DMS53 treated with DMSO at 0.1 percent for 48 hours (cell line): Measurements from ENCODE around the gene CNPY4.
"Not testable (repeated sequence)": the region's sequence is repeated elsewhere in the genome, so short reads cannot be mapped to it uniquely, and the experiment has no call there.

Experiments
- DNase-seq: peaks from one replicate; lab custom pipeline; 2025; ENCODE audit not compliant: unreplicated experiment; lab: John Stamatoyannopoulos, UW

CNPY4 gene

DNA sequence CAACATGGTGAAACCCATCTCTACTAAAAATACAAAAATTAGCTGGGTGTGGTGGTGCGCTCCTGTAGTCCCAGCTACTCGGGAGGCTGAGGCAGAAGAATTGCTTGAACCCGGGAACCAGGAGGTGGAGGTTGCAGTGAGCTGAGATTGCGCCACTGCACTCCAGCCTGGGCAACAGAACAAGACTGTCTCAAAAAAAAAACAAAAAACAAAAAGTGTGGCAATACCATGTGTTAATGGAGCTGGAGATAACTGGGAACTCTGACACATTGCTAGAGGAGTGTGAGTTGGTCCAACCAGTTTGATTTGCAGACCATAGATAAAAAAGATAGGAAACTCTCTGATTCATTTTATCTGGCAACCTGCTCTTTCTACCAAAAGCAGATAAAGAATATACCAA lies 26.9 kb downstream of the CNPY4 start:
- DNase-seq = not testable (repeated sequence)

DNA sequence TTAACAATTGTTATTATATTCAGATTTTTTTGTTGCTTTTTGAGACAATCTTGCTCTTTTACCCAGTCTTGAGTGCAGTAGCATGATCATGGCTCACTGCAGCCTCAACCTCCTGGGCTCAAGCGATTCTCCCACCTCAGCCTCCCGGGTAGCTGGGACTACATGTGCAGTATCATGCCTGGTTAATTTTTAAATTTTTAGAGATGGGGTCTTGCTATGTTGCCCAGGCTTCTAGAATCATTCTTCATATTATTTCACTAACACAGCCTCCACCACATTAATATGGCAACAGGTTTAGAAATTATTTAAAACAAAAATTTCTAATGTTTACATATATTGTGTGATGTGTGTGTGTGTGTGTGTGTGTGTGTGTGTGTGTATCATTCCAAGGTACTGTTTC lies 27.8 kb downstream of the CNPY4 start:
- no peak for DNase-seq

DNA sequence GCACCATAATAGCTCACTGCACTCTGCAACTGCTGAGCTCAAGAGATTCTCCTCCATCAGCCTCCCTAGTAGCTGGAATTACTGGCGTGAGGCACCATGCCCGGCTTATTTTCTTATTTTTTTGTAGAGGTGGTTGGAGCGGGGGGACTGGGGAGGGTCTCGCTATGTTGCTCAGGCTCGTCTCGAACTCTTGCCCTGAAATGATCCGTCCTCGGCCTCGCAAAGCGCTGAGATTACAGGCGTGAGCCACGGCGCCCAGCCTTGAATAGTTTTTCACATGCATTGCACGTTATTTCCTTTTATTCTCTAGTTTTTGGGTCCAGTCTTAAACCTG lies 28.8 kb downstream of the CNPY4 start:
- DNase-seq = no peak

DNA sequence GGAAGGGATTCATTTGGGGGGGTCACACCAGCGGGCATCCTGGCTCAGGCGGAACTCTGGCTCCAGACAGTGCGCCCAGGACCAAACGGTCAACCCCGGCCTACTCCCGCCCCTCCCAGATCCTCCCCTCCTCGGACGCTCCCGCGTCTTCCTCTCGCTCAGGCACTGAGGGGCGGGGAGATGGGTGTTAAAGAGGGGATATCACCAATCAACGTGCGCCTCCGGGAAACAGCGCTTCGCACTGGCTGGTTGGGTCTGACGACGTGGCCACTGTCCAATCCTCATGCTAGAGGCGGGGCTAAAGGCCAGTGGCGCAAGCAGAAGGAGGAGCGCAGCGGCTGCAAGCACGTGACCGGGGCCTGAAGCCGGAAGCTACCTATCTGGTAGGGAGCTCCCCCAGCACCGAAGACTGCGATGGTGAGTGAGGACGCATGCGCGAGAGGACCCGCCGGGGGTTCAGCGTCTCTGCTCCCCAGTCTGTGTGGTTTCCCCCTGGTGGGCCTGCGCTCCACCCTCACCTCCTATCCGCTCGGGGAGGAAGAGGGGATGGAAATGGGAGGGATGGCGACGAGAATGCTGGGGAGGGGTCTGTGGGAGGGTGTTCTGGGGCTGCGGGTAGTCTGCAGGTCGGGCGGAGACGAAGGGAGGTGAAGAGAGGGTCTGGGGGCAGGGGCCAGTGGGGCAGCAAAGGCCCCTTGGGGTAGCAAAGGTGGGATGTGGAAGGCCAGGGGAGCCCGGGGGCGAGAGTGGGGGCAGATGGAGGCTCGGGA lies 29.3 kb downstream of the CNPY4 start, which contains the start of gene LAMTOR4:
TSS of gene LAMTOR4 (plus strand) at position 360 of the 770 bp plus-strand sequence. CDS start at position 415, 55 bp downstream.
- DNase-seq = peak; percentile 99

DNA sequence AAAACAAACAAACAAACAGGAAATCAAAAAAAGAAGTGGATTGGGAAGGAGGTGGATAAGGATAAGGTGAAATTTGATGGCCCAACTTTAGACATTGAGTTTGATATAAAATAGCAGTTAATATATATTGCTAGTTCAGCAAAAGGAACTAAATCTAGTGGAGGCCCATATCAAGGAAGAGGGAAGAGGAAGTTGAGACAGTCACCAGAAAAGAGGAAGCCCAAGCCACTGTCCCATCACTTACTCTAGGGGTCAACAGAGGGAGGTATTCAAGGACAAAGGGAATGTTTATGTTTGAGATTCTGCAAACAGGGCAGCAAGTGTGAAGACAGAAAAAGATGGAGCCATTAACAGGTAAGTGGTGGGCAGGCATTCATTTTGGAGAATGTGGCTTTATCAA lies 33.0 kb downstream of the CNPY4 start:
- DNase-seq = no peak

DNA sequence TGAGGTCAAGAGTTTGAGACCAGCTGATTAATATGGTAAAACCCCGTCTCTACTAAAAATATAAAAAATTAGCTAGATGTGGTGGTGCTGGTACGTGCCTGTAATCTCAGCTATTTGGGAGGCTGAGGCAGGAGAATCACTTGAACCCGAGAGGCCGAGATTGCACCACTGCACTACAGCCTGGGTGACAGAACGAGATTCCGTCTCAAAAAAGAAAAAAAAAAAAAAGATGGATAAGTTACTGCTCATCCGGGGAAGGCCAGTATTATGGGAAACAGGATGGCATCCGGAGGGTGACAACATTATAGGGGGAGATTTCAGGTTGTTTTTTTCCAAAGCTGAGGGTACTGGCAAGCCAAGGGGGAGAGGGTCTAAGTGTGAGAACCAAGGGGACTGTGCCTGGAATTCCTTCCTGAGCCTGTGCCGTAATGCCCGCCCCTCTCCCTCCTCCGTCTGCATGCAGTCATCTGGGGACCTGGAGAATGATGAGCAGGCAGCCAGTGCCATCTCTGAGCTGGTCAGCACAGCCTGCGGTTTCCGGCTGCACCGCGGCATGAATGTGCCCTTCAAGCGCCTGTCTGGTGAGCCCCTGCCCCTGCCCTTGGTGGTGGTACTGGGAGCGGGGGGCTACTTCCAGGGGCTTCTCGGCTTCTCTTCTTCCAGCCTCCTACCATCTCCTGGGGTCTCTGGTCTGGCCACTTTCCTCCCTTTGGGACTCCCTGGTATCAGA lies 33.7 kb downstream of the CNPY4 start:
- no peak for DNase-seq

DNA sequence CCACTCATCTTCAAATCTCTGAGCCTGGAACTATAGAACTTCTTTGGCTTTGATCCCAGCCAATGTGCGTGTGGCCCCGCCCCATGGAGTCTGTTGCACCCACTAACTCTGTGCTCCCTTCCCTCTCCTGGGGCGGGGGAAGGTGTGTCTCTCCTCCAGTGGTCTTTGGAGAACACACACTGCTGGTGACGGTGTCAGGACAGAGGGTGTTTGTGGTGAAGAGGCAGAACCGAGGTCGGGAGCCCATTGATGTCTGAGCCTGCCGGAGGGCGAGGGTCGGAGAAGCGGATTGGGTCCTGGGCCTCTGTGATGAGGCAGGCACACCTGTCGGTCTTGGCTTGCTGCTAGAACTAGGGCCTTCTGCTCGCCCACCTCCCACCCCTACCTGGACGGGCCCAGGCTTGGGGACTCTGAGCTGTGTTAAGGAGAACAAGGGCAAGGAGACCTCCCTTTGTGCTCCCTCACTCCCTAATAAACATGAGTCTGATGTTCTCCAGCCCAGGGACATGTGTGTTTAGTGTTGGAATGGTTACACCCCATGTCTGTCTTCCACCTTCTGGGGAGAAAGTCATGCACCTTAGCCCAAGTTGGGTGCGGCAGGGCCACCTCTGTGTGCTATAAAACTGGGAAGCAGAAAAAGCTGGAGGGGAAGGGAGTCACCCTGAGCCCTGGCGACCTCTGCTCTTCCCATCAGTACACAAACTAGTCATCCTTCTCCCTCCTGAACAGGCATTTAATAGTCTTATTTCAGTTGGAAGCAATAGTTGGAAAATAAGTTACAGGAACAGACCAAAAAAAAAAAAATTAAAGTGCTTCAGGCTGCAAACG lies 34.5 kb downstream of the CNPY4 start:
- no peak for DNase-seq

DNA sequence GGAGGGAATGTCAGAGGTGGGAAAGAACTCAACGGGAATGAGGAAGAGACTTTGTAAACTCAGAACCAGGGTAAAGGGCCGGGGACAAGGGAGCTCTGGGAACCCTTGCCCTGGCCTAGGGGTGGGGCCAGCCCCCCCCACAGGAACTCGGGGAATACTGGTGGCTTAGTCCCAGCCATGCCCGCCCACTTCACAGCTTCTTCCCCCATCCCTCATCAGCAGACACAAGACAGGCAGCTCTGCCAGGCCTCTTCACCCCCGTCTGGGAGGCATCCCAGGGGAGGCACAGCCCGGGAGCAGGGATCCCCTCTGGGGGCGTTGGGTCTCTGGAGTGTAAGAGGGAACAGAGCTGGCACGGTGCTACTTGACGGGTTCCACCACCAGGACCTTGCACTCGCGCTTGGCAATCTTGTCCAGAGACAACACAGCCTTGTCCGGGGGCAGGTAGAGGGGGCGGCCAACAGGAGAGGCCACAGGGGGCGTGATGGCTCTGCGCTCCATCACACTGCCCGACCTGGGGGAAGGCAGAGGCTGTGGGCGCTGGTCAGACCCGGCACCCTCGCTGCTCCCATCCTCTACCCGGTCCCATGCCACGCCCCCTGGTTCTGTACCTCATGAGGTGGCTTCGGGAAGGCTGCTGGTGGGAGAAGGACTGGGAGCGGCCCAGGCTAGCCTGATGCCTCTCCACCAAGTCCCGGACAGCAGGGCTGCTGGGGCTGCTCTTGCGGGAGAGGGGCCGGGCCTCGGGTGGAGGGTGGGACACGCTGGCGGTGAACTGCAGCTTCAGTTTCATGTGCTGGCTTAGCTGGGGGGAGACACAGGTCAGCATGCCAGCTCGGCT lies 35.4 kb downstream of the CNPY4 start:
- no peak for DNase-seq

DNA sequence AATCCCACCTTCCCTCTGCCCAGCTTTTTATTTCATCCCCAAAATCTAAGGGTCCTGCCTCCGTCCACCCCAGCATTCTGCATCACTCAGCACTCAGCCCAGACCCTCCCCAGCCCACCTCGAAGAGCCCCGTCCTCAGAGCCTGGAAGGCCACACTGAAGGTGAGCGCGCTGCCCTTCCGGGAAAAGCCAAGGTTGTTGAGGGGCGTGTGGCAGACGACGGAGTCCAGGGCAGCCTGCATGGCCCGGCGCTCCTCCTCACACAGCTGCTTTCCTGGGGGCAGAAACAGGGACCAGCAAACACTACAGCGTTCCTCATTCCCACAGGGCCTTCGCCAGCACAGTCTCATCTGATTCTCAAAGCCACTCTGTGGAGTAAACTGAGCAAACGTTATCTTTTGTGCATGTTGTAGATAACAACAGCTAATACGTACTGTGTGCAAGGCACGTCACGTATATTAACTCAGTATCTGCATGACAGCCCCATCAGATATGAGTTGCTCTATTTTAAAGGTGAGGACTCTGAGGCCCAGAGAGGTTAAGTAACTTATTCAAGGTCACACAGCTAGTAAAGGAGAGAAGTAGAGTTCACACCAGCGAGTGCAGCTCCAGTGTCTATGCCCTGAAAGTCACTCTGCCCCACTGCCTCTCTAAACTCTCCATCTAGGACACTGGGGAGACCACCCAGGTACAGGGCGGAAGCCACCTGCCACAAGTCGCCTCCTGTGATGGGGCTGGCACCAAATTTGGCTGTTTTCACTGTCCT lies 36.3 kb downstream of the CNPY4 start:
- DNase-seq = no peak

DNA sequence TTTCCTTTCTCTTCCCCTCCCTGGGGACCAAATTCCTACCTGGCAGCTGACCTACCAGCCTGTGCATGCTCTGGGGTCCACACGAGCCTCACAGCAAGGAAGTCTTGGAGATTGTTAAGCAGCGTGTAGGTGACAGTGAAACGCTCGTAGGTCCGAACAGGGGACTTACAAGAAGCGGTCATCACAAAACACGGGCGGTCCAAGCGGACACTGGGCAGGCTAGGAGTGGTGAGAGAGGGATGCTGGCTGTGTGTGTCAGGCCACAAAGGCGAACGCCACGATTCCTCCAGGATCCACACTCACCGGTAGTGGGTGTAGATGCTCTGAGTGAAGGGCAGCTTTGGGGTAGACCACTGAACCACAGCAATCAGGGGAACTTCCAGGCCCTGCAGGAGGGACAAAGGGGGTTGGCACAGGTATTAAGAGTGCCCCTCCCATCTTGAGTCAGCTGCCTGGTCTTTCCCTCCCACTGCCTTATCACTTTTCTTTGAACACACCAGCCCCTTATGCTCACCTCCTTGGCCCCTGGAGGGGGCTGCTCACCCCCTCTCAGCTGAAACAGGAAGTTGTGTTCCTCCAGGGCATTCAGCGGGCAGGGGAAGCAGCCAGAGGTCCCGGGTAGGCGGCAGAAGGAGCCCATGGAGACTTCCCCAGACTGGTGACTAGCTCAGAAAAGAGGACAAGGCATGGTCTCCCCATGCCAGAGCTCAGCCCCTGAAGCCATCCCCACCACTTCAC lies 37.1 kb downstream of the CNPY4 start:
- DNase-seq = no peak

DNA sequence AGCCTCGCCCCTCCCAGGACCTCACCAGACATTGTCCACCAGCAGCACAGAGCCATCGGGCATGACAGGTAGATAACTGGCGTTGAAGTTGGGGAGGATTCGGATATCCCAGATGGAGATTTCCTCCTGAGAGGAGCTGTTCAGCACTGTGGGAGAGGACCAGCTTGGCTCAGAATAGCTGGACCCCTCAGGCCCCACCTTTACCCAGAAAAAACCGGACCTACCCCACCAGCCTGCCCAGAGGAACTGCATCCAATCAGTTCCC lies 37.6 kb downstream of the CNPY4 start:
- DNase-seq = no peak

DNA sequence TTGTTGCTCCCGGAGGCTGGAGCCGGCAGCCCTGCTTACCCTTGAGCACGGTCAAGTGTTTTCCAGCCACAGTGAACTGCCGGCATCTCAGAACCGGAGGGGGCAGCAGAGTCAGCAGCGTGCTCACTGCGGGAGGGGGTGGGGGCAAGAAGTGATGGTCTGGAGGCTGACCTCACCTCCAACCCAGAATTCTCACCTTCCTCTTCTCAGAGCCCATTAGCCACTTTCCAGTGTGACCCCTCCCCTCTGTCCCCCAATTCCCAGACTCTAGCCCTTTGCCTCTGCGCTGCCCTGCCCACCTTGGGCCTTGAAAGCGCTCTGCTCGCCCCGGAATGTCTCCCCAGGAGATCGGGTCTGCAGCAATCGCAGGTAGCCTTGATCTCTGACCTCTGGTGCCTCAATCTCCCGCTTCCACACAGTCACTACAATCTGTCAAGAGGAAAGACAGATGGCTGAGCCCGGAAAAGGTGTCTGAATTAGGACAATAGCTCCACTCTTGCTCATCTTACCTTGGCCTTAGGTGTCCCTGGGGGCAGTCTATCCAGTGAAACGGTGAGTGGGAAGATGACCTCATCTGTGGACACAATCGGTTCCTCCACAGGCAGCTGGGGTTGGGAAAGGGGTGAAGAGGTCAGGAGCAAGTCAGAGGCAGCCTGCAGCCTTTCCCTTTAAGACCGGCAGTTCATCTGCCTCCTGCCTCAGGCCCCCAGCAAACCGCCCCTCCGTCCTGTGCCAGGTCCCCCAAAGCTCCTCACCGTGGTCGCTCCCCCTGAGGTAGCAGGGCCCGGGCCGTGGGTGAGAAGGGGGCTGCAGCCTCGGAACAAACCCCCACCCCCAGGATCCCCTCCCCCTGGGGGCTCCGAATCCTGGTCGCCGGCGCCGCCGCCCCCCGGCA lies 38.1 kb downstream of the CNPY4 start:
- peak; percentile 93 for DNase-seq

DNA sequence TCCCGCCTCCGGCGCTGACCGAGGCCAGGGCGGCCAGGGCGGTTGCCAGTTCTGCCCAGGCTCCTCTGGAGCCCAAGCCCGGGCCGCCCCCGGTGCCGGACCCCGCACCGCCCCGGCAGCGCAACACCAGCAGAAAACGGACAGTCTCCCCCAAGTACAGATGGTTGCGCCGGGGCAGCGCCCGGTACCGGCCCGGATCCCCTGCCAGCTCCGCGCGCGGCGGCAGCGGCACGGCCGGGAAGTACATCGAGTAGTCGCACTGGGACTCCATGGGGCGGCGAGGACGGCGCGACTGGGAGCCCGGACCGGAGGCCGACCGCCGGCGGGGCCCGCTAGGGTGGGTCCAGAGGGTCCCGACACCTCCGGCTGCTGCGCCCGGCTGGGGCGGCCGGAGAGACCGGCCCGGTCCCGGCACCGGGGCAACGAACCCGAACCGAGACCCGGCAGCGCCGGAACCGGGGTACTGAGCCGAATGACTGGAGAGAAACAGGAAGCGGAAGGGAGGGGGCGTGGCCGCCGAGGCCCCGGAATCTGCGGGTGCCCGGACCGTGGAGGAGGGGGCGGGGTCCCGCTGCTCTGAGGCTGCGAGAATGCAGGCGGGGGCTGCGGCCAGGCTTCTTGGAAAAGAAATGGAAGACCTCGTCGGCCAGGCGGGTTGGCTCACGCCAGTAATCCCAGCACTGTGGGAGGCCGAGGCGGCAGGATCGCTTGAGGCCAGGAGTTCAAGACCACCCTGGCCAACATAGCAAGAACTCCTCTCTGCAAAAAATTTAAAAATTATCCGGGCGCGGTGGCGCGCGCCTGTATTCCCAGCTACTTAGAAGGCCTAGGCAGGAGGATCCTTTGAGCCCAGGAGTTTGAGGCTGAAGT lies 39.0 kb downstream of the CNPY4 start, which contains the start of gene TRAPPC14:
TSS of gene TRAPPC14 (minus strand) at position 495 of the 870 bp plus-strand sequence. CDS start at position 271, 224 bp downstream.
- peak; percentile 82 for DNase-seq

DNA sequence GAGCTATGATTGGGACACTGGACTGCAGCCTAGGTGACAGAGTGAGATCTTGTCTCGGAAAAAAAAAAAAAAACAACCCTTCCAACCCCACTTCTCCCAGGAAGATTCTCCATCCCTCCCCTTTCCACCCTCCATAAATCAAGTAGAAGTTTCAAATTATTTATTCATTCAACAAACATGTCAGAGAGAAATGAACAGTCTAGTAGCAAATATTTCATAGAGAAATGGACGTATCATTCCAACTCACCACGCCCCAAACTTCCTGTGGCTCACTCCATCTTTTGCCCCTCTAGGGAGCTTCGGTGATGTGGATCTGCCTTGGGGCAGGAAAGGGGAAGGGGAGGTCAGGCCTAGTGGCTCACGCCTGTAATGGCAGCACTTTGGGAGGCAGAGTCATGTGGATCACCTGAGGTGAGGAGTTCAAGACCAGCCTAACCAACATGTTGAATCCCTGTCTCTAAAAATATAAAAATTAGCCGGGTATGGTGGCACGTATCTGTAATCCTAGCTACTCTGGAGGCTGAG lies 39.7 kb downstream of the CNPY4 start:
- no peak for DNase-seq

DNA sequence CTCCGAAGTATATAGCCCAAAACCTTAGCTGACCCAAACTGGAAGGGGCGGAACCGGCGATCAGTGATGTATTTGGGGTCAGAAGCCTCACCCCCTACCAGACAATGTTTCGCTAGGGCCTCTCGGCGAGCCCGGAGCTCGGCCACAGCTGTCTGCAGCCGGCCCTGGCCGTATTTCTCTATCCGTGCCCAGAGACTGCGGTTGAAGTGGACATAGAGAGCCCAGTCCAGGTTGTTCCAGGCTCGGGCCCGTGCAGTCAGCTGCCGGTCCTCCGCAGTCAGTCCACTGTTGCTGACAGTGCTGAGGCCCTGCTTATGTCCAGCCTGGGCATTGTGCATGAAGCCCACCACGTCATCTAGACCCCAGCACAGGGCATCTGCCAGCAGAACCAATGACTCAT lies 40.6 kb downstream of the CNPY4 start:
- DNase-seq = no peak

DNA sequence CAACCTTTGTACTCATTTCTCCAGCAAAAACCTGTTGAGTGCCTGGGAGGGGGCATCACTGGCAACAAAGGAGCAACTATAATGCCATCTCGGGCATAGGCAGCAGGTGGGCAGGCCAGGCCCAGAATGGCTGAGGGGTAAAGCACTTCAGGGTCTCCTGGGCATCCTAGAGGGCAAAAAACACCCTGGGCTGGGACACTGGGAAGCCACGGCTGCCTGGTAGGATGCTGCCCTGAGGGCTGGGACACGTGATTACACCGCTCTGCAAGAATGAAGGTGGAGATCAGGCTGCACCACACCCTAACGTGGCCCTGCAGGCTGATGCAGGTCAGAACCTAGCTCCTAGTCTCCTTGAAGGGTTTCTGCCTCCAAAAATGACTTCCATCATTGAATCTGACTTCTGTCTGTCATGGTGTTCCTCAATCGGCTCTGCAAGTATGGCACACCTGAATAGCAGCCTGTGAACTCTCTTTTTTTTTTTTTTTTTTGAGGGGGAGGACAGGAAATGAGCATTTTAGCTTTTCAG lies 43.6 kb downstream of the CNPY4 start:
- no peak for DNase-seq

DNA sequence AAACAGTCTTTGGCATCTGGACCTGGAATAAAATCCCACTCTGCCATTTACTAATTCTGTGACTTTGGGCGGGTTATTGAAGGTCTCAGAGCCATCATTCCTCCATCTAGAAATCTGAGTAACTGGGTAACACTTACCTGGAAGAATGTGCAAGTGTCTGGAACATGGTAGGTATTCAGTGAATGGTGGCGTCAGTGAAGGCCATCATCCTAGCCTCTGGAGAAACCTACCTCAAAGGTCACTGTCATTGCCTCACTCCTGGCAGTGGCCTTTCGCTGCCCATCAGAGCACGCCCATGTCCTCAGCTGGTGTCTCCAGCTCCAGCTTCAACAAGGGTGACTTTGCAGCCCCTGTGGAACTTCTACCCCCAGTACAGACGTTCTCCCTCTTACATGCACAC lies 44.4 kb downstream of the CNPY4 start:
- no peak for DNase-seq
